Activated CD4-positive, alpha-beta T cell treated with anti-CD3 and anti-CD28 coated beads, Interleukin-2, amount 10 ng/mL, durations not matched to agents 24 days and 14 days (primary cell): ENCODE data around the gene ABLIM1. TPM values are rescaled to one million over a fixed set of nuclear protein-coding genes. Genes with fewer than 3 reads are reported as not detected.
A peak's percentile ranks its signal among the peaks of the same experiment; 100 is the strongest.

Source experiments
- DNase-seq: peaks from one replicate; pipeline ENCODE4 v3.0.0; 2022
- H3K27ac Mint-ChIP-seq: one replicate; pipeline ENCODE4 v1.8.0; 2022; ENCODE audit warnings: mild to moderate bottlenecking, mixed read lengths
- H3K27me3 Mint-ChIP-seq: one replicate; pipeline ENCODE4 v1.8.0; 2022; ENCODE audit warnings: mixed read lengths
- H3K36me3 Mint-ChIP-seq: one replicate; pipeline ENCODE4 v1.8.0; 2022; ENCODE audit warnings: low read depth, mild to moderate bottlenecking, mixed read lengths
- H3K4me1 Mint-ChIP-seq: one replicate; pipeline ENCODE4 v1.8.0; 2021; ENCODE audit warnings: mixed read lengths
- H3K4me3 Mint-ChIP-seq: one replicate; pipeline ENCODE4 v1.8.0; 2022; ENCODE audit warnings: mild to moderate bottlenecking, moderate library complexity, mixed read lengths
- H3K9me3 Mint-ChIP-seq: one replicate; pipeline ENCODE4 v1.8.0; 2021; ENCODE audit warnings: mixed read lengths
- intact Hi-C: fragments of 100-400 bp; cut with micrococcal nuclease; formaldehyde crosslinking; loops from one replicate; pipeline ENCODE4 v1.15.1; 2023
- total RNA-seq: library from RNA; stranded (reverse); gene quantifications from 2 replicates; pipeline ENCODE4 v1.2.3, GENCODE V29; 2022

ABLIM1 gene
- total RNA-seq, 1 donor from 2014 or later, result 16.5 TPM

DNA sequence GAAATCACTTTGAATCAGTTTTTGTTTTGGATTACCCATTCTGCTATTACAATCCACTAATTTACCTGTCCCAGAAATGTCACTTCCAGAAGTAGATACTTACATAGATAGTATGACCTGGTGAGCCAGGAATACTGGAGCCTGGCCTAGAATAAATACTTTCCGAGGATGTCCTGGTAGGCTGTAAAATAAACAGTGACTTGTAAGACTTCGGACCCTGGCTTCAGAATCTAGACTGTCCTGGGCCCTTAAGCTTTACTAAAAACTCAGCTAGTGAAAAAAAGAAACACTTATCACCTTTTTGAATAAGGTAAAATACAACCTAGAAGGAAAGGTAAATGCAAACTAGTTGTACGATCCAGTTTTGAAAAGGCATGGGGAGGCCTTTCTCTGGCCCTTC is 184.3 kb downstream of the ABLIM1 start:
- no peak for DNase-seq
- no peak overlapping the region for H3K27ac Mint-ChIP-seq
- H3K36me3 Mint-ChIP-seq, result peaks cover 15% of the 10 kb centered on the region
- peaks cover 20% of the 10 kb centered on the region for H3K4me1 Mint-ChIP-seq
- no peaks in the 10 kb centered on the region for H3K27me3 Mint-ChIP-seq
- H3K4me3 Mint-ChIP-seq, result no peak overlapping the region
- intact Hi-C loops, result loop anchor here (5.0 kb wide), 2 partner anchors 229 to 404 kb away; no protein-coding TSS in a partner anchor
- H3K9me3 Mint-ChIP-seq, result no peaks in the 10 kb centered on the region

DNA sequence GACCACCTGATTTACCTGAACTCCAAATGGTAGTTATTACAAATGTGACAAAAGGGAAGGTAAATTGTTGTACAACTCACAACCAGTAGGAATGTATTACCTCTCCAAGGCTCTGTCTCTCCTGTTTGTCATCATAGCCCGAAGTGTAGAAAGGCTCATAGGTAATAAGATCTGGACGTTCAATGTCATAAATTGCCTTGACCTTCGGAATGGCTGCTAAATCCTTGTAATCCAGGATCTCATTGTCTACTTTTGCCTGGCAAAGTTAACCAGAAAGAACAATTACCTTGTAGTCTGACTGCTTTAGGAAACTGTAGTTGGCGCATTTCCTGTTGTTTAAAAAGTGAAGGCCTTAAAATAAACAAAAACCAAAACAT is 185.2 kb downstream of the ABLIM1 start:
- Mint-ChIP-seq H3K36me3 (peaks cover 14% of the 10 kb centered on the region), H3K27ac (no peak overlapping the region), H3K27me3 (no peaks in the 10 kb centered on the region), H3K9me3 (no peaks in the 10 kb centered on the region), H3K4me3 (no peak overlapping the region), H3K4me1 (peaks cover 20% of the 10 kb centered on the region)
- DNase-seq, result no peak
- intact Hi-C loops, result loop anchor here (5.0 kb wide), 2 partner anchors 229 to 404 kb away; no protein-coding TSS in a partner anchor

DNA sequence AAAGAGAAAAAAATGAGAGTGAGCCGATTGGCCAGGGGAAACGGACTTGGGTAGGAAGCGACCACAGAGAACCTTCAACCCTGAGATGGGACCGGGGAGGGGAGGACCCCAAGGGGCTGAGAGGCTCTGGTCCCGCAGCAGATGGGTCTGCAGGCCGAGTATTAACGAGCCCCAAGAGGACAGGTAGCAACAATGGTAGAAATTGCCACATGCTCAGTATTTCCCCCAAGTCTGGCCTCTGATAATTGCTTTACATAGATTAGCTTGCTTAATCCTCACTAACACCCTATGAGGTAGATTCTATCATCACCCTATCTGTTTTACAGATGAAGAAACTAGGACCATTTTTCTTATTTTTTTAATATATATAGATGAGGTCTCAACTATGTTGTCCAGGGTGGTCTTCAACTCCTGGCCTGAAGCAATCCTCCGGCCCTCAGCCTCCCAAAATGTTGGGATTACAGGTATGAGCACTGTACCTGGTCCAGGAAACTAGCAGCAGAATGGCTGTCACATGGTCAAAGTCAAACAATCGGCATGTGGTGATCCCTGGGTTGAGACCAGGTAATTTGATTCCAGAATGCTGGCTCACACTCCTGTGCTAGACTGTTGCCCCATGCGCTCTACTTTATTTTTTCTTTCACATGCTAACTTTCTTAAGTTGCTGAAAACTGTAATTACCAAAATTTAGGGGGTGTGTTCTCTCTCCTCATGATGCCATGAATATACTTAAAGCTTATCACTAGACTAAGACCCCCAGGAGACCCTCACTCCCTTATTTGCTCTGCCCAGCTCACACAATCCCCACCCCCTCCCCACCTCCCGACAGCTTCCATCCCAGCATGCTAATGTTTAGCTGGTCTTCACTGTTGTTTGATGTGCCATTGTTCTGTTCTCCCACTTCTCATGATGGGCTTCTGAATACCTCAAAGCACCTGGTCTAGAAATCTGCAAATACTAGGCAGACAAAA is 185.9 kb downstream of the ABLIM1 start:
- intact Hi-C loops, result loop anchor here (1.0 to 5.0 kb wide), 7 partner anchors 27 to 405 kb away; no protein-coding TSS in a partner anchor
- no peak for DNase-seq
- H3K9me3 Mint-ChIP-seq, result no peaks in the 10 kb centered on the region
- H3K27me3 Mint-ChIP-seq, result no peaks in the 10 kb centered on the region
- H3K27ac Mint-ChIP-seq, result no peak overlapping the region
- H3K4me3 Mint-ChIP-seq, result no peak overlapping the region
- peaks cover 16% of the 10 kb centered on the region for H3K36me3 Mint-ChIP-seq
- H3K4me1 Mint-ChIP-seq, result peaks cover 20% of the 10 kb centered on the region

DNA sequence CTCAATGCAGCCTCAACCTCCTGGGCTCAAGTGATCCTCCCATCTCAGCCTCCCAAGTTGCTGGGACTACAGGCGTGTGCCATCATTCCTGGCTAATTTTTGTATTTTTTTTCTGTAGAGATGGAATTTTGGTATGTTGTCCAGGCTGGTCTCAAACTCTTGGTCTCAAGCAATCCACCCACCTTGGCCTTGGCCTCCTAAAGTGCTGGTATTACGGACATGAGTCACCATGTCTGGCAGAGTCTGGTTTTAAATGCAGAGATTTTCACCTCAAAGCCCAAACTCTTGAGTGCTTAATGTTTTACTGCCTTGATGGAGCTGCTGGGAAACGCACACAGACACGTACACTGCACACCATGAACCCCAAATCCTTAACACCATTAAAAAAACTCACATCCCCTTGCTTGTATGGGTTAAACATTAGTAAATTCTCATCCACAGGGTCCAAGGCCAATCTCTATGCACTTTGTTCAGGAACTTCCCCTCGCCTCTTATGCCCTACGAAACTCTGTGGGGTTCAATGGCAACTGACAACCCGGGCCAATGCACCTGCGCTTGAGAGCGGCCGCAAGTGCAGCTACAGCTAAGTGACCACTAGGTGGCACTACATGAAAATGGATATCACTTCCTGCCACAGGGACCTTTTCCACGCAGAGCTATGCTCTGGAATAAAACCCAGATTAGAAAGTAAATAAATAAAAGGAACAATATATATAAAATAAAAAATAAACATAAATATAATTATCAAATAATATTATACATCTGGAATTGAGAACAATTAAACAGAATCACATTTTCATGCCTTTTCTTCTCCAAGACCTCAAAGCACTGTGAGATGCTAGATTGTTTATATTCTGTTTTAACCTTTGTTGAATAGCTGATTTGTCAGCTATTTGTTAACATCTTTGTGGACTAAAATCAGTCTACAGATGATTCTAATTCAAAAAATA is 186.8 kb downstream of the ABLIM1 start:
- intact Hi-C loops, result loop anchor here (1.0 to 5.0 kb wide), 7 partner anchors 28 to 406 kb away; no protein-coding TSS in a partner anchor
- H3K36me3 Mint-ChIP-seq, result peaks cover 16% of the 10 kb centered on the region
- peaks cover 20% of the 10 kb centered on the region for H3K4me1 Mint-ChIP-seq
- DNase-seq, result peak; percentile 90
- H3K9me3 Mint-ChIP-seq, result no peaks in the 10 kb centered on the region
- H3K27me3 Mint-ChIP-seq, result no peaks in the 10 kb centered on the region
- no peak overlapping the region for H3K4me3 Mint-ChIP-seq
- no peak overlapping the region for H3K27ac Mint-ChIP-seq

DNA sequence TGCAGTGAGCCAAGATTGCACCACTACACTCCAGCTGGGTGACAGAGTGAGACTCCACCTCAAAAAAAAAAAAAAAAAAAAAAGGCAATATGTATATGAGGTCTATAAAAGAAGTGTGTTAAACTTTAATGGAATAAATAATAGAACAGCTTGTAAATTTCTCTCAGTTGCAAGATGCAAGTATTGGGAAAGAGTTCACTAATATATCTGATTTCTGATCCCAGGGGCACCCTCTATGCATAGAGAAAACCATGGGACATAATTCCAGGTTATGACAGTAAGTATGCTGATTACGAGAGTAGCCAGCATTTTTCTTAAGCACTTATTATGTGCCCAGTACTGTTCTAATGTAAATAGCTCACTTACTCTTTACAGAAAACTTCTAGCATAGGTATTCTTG is 187.7 kb downstream of the ABLIM1 start:
- H3K36me3 Mint-ChIP-seq, result peaks cover 18% of the 10 kb centered on the region
- intact Hi-C loops, result loop anchor here (2.0 to 5.0 kb wide), 4 partner anchors 70 to 407 kb away; no protein-coding TSS in a partner anchor
- no peak for DNase-seq
- H3K27ac Mint-ChIP-seq, result no peak overlapping the region
- H3K4me1 Mint-ChIP-seq, result peaks cover 17% of the 10 kb centered on the region
- no peaks in the 10 kb centered on the region for H3K27me3 Mint-ChIP-seq
- no peaks in the 10 kb centered on the region for H3K9me3 Mint-ChIP-seq
- H3K4me3 Mint-ChIP-seq, result no peak overlapping the region

DNA sequence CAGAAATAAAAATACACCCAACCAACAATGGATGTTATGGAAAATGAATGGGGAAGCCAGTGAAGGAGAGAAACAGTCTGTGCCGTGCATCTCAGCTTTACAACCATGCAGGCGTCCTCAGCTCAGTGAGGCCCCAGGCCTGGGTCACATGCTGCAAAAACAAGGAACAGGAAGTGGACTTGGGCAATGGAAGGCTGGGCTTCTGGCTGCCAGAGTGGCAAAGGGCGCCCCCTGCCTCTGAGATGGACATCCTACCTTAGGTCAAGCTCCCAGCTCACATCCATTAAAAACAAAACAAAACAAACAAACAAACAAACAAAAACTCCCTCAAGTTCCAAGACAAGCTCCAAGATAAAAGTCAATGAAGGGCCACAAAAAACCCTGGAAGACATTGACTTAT is 199.1 kb downstream of the ABLIM1 start:
- peak; percentile 65 for DNase-seq
- Mint-ChIP-seq H3K9me3 (no peaks in the 10 kb centered on the region), H3K27ac (peak overlapping the region; percentile 40), H3K36me3 (peaks cover 34% of the 10 kb centered on the region), H3K4me3 (no peak overlapping the region), H3K27me3 (no peaks in the 10 kb centered on the region), H3K4me1 (peaks cover 10% of the 10 kb centered on the region)
- intact Hi-C loops, result loop anchor here (1.0 kb wide), 1 partner anchor 155 kb away; no protein-coding TSS in a partner anchor

DNA sequence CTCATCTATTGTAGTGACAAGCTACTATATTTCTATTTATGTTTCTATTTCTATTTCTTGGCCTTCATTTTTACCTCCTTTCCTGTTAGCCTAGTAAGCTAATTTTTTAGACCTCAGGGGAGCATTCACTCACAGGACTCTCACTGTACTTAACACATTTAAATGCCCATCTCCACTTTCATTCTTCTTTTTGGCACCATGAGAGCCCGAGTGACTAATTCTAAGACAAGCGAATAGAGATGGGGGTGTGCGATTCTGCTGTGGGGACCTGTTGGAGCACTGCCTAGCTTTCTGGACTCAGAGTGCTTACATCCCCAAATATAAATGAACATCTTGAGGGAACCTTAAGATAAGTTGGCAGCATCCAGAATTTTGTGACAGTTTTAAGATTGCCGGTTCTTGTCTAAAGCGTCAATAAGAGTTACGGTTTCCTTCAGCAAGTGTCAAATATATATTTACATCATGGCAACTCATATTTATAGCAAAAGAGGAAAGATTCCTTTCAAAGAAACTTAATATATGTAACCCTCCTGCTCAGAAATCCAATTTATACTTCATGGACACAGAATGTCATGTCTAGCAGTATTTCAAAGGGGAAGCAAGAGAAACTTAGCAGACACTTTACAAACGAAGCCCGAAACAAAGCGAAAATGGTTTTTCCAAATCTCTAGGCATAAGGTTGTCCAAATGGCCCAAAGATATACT is 199.7 kb downstream of the ABLIM1 start:
- intact Hi-C loops, result no loop called here
- Mint-ChIP-seq H3K36me3 (peaks cover 32% of the 10 kb centered on the region), H3K27ac (peak overlapping the region; percentile 40)

DNA sequence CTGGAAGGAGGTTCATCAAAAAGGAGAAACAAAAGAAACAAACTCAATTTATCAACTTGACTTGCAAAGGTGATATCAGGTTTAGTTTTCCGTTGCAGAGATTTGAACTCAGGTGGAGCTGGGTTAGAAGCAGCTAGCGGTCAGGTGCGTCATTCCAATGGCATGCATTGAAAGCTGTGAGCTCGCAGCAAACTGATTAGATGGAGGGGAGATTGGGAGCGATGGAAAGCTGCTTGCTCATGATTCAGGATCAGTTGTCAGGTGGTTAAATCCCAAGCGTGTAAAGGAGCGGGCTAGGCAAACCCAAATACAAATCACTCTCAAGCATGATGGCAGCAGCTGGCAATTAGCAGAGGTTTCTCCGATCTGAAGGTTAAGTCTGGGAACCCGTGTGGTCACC is 204.5 kb downstream of the ABLIM1 start:
- H3K4me1 Mint-ChIP-seq, result peaks cover 3% of the 10 kb centered on the region

More for the DNA sequence above, 199.7 kb downstream of the ABLIM1 start:
- H3K4me3 Mint-ChIP-seq, result no peak overlapping the region
- no peaks in the 10 kb centered on the region for H3K9me3 Mint-ChIP-seq
- peaks cover 10% of the 10 kb centered on the region for H3K4me1 Mint-ChIP-seq
- H3K27me3 Mint-ChIP-seq, result no peaks in the 10 kb centered on the region
- no peak for DNase-seq

DNA sequence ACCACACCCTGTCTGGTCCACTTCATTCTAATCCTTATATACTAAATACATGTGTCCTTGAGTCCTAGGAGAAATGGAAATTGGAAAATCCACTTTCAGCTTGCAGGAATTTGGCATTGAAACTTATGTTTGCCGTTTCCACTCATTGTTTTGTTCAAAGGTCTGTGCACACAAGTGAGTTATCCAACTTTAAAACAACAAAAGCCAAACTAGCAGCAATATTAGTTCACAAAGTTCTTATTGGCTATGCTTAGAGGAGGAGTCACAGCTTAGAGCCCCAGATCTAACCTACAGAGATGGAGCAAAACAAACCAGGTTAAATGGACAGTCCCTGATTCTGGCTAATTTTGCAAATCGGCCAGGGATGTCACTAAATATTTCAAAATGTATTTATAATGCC is 209.2 kb downstream of the ABLIM1 start:
- H3K4me3 Mint-ChIP-seq, result no peak overlapping the region
- DNase-seq, result no peak
- no peaks in the 10 kb centered on the region for H3K4me1 Mint-ChIP-seq
- H3K9me3 Mint-ChIP-seq, result no peaks in the 10 kb centered on the region
- H3K27ac Mint-ChIP-seq, result no peak overlapping the region
- H3K27me3 Mint-ChIP-seq, result no peaks in the 10 kb centered on the region
- peaks cover 37% of the 10 kb centered on the region for H3K36me3 Mint-ChIP-seq
- intact Hi-C loops, result no loop called here

More for the DNA sequence above, 204.5 kb downstream of the ABLIM1 start:
- Mint-ChIP-seq H3K4me3 (no peak overlapping the region), H3K27me3 (no peaks in the 10 kb centered on the region), H3K9me3 (no peaks in the 10 kb centered on the region), H3K27ac (no peak overlapping the region), H3K36me3 (peaks cover 29% of the 10 kb centered on the region)
- DNase-seq, result no peak
- intact Hi-C loops, result no loop called here

DNA sequence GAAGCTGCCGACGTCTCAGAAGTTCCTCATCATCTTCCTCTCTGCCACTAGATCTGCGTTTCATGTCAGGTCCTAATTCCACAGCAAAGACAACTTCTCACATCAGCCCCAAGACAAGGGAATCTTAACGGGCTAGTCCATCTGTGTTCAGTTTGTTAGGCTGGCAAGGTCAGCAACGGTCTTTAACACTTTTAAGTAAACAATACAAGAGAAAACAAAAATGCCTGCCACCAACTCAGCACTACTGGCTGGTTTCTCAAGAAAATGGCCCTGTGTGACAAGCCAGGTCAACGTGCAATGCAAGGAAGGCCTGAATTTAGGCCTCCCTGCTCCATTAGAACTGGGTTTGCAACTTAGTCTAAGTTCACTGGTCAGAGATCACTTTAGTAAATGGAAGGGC is 212.7 kb downstream of the ABLIM1 start:
- intact Hi-C loops, result no loop called here

DNA sequence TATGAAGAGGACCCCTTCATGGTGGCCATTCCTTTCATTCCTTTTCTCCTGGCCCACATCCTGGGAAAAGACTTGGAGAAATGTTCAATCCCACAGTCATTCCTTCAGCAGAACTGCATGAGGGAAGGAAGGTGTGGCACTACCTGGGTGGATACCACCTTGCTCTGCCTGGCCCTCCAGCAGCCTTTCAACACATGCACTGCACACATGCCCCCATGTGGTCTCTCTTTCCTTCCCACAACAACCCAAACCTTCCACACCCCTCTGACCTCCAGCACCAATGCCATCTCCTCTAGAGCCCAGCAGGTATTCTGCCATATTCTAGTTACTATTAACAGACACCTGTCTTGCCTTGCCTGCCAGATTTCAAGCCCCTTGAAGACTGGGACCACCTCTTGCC is 213.3 kb downstream of the ABLIM1 start:
- Mint-ChIP-seq H3K4me1 (no peaks in the 10 kb centered on the region), H3K27ac (no peak overlapping the region), H3K27me3 (no peaks in the 10 kb centered on the region), H3K4me3 (no peak overlapping the region), H3K9me3 (no peaks in the 10 kb centered on the region), H3K36me3 (peaks cover 40% of the 10 kb centered on the region)
- intact Hi-C loops, result no loop called here
- no peak for DNase-seq

More for the DNA sequence above, 212.7 kb downstream of the ABLIM1 start:
- no peak for DNase-seq
- H3K9me3 Mint-ChIP-seq, result no peaks in the 10 kb centered on the region
- peaks cover 38% of the 10 kb centered on the region for H3K36me3 Mint-ChIP-seq
- no peaks in the 10 kb centered on the region for H3K27me3 Mint-ChIP-seq
- no peak overlapping the region for H3K4me3 Mint-ChIP-seq
- H3K4me1 Mint-ChIP-seq, result no peaks in the 10 kb centered on the region
- no peak overlapping the region for H3K27ac Mint-ChIP-seq

DNA sequence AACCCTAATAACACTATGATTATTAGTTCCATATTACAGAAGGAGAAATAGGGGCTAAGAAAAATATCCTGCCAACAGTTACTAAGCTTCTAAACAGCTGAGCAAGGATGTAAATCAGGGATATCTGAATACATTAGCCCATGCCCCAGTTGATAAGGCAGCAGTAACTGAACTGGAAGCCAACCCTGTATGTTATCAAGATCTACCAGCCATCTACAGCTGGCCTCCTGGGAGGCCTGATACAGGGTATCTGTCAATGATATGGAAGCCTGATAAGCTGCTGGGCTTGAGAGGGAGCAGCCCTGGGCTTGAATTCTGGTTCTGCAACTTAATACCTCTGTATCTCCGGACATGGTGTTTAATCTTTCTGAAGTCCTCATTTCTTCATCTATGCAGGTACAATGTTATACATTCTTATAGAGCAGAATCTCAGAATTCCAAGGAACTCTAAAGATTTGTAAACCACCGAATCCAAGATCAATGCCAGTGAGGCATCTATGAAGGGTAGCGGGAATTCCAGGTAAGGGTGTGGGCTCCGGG is 215.9 kb downstream of the ABLIM1 start:
- Mint-ChIP-seq H3K9me3 (no peaks in the 10 kb centered on the region), H3K27ac (no peak overlapping the region), H3K4me1 (peaks cover 2% of the 10 kb centered on the region), H3K36me3 (peaks cover 53% of the 10 kb centered on the region), H3K27me3 (no peaks in the 10 kb centered on the region), H3K4me3 (no peak overlapping the region)
- DNase-seq, result no peak
- intact Hi-C loops, result no loop called here

DNA sequence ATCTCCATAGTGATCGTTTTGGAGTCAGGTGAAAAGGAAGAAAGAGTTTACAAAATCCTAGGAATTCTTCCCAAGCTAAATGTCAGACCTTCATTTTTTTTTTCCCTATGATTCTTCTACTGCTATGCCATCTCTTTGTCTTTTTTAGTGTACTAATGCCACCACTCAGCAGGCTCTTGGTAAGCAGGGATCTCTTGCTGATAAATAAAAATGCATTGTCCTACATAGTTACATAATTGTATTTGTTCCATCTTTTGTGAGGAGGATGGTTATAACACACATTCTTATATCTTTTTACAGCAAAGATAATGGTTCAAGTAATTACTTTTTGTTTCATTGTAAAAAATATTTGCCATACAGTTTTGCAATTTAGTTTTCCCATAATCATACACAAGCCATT is 217.0 kb downstream of the ABLIM1 start:
- Mint-ChIP-seq H3K27me3 (no peaks in the 10 kb centered on the region), H3K4me3 (no peak overlapping the region), H3K36me3 (peaks cover 56% of the 10 kb centered on the region), H3K27ac (no peak overlapping the region), H3K9me3 (no peaks in the 10 kb centered on the region), H3K4me1 (peaks cover 2% of the 10 kb centered on the region)
- DNase-seq, result no peak
- intact Hi-C loops, result no loop called here
